ENCODE measurements around the gene AGPAT3.

Gene AGPAT3

DNA sequence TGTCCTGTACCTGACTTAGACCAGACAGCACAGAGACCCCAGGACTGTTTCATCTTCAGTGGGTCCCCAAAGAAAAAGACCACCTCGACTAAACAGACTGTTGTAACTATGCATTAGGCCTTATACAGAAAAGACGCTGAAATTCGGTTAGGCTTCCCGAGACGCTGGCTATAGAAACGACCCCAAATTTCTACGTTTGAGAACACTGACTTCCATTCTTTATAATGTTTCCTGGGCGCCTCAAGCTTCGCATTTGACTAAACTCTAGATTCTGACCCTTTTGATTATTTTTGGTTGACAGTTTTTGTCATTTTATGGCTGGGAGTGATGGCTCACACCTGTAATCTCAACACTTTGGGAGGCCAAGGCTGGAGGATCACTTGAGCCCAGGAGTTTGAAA, 146.1 kb downstream of the AGPAT3 start:
- Mint-ChIP-seq H3K27ac (peak overlapping the region; percentile 82), H3K36me3 (ENCODE audit: low read depth) (no peaks in the 10 kb centered on the region), H3K9me3 (peaks cover 3% of the 10 kb centered on the region), H3K27me3 (ENCODE audit: low read depth, poor library complexity) (peaks cover 9% of the 10 kb centered on the region), H3K4me1 (peaks cover 39% of the 10 kb centered on the region), H3K4me3 (peak overlapping the region; percentile 90)
- TF ChIP-seq, protein P1, sequence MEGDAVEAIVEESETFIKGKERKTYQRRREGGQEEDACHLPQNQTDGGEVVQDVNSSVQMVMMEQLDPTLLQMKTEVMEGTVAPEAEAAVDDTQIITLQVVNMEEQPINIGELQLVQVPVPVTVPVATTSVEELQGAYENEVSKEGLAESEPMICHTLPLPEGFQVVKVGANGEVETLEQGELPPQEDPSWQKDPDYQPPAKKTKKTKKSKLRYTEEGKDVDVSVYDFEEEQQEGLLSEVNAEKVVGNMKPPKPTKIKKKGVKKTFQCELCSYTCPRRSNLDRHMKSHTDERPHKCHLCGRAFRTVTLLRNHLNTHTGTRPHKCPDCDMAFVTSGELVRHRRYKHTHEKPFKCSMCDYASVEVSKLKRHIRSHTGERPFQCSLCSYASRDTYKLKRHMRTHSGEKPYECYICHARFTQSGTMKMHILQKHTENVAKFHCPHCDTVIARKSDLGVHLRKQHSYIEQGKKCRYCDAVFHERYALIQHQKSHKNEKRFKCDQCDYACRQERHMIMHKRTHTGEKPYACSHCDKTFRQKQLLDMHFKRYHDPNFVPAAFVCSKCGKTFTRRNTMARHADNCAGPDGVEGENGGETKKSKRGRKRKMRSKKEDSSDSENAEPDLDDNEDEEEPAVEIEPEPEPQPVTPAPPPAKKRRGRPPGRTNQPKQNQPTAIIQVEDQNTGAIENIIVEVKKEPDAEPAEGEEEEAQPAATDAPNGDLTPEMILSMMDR (IDR thresholded peaks at IDR 0.05), result no peak
- DNase-seq, result no peak

GRCh38 chr21:44011579-44012473, 146.8 kb downstream of the AGPAT3 start, which contains the start of gene TRAPPC10:
Gene TRAPPC10 (plus strand): TSS chr21:44012309. CDS start chr21:44012494, 185 bp downstream.
- TF ChIP-seq, protein P1 (IDR thresholded peaks at IDR 0.05), result no peak
- peak within 1 kb of the TSS; percentile 84 for H3K27ac Mint-ChIP-seq
- H3K27me3 Mint-ChIP-seq (ENCODE audit: low read depth, poor library complexity), result peaks cover 9% of the 10 kb centered on the region
- peaks cover 3% of the 10 kb centered on the region for H3K9me3 Mint-ChIP-seq
- peak; percentile 84 for DNase-seq
- peaks cover 39% of the 10 kb centered on the region for H3K4me1 Mint-ChIP-seq
- no peaks in the 10 kb centered on the region for H3K36me3 Mint-ChIP-seq (ENCODE audit: low read depth)
- peak within 1 kb of the TSS; percentile 90 for H3K4me3 Mint-ChIP-seq

DNA sequence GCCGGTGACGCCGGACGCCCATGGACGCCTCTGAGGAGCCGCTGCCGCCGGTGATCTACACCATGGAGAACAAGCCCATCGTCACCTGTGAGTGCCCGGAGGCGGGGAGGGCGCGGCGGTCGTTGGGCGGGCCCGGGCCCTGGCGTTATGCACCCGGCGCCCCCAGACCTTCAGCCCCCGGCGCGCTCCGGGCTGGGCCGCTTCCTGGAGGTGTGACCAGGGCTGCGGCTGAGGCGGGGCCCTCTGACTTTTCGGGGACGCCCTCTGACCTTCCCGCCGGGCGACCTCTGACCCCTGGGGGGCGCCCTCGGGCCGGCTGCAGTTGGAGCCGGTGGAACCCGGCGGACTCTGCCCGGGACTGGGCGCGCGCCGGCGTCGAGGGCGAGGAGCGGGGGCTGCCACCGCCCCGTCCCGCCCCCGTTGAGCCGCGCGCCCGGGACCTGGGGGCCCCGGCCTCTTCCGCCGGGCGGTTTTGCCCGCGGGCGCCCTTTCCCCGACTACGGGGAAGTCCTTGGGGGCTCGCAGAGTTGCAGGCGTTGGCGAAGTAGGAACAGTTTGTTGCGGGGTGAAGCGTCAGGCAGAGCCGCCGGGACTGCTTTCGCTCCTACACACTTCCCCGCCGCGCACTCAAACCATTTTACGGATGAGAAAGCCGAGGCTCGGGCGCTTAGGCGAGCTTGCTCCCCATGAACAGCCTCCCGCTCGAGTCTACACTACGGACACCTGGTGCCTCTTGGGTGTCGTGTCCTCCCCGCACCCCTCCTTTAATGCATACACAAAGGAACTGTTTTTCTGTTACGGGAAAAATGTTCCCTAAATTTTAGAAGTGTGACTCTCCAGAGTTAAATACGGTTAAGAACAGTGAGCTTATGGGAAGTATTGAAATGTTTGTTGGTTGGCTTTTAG, 147.7 kb downstream of the AGPAT3 start:
- TF ChIP-seq, protein P1 (IDR thresholded peaks at IDR 0.05), result no peak

GRCh38 chr21:44013380-44014088, 148.5 kb downstream of the AGPAT3 start:
- peak overlapping the region; percentile 89 for H3K4me3 Mint-ChIP-seq
- peak overlapping the region; percentile 84 for H3K27ac Mint-ChIP-seq
- no peak for DNase-seq
- TF ChIP-seq, protein P1 (IDR thresholded peaks at IDR 0.05), result no peak
- peaks cover under 1% of the 10 kb centered on the region for H3K27me3 Mint-ChIP-seq (ENCODE audit: low read depth, poor library complexity)
- H3K4me1 Mint-ChIP-seq, result peaks cover 44% of the 10 kb centered on the region
- H3K9me3 Mint-ChIP-seq, result peaks cover 3% of the 10 kb centered on the region
- H3K36me3 Mint-ChIP-seq (ENCODE audit: low read depth), result no peaks in the 10 kb centered on the region

More for the DNA sequence above, 147.7 kb downstream of the AGPAT3 start:
- no peaks in the 10 kb centered on the region for H3K36me3 Mint-ChIP-seq (ENCODE audit: low read depth)
- peaks cover 41% of the 10 kb centered on the region for H3K4me1 Mint-ChIP-seq
- H3K9me3 Mint-ChIP-seq, result peaks cover 3% of the 10 kb centered on the region
- H3K27ac Mint-ChIP-seq, result peak overlapping the region; percentile 84
- H3K4me3 Mint-ChIP-seq, result peak overlapping the region; percentile 89
- peaks cover 5% of the 10 kb centered on the region for H3K27me3 Mint-ChIP-seq (ENCODE audit: low read depth, poor library complexity)
- peak; percentile 77 for DNase-seq

DNA sequence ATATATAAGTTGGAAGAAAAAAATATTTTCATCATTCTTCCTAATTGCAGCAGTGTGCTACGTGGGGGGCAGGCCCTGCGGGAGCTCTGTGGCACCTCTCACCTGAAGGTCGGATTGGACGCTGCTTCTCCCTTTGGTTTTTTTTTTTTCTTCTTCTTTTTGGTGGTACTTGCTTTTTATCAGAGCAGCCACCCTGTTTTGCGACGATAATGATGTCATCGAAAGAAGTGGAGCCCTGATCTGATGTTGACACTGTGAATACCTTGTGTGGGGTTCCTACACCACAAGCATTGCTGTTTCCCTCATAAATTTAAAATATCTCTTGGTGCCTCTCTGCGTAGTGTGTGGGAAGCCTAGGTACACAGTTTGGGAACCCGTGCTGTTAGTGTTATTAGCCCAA, 152.6 kb downstream of the AGPAT3 start:
- TF ChIP-seq, protein P1 (IDR thresholded peaks at IDR 0.05), result no peak
- Mint-ChIP-seq H3K27ac (peak overlapping the region; percentile 50), H3K36me3 (ENCODE audit: low read depth) (no peaks in the 10 kb centered on the region), H3K9me3 (no peaks in the 10 kb centered on the region), H3K4me3 (no peak overlapping the region), H3K4me1 (peaks cover 41% of the 10 kb centered on the region), H3K27me3 (ENCODE audit: low read depth, poor library complexity) (no peaks in the 10 kb centered on the region)
- DNase-seq, result no peak
